Thyroid gland (tissue), 4 donors: Measurements from ENCODE around the gene NFIX. TPM values are rescaled to one million over a fixed set of nuclear protein-coding genes. Genes with fewer than 3 reads are reported as not detected.
A peak's percentile ranks its signal among the peaks of the same experiment; 100 is the strongest.

ENCODE experiments used
- DNase-seq, 2 donors: peaks; one replicate each; pipeline ENCODE4 v3.0.0-alpha.2; 2019
- H3K27ac ChIP-seq, 3 donors: fragments of 200-600 bp; sonication (generic); 1 replicate in 2 of 3; 2 replicates in 1 of 3; pipeline ENCODE4 v1.5.1; 2016 to 2019; ENCODE audit warnings: mild to moderate bottlenecking in 1 of 3, moderate library complexity in 1 of 3
- H3K27me3 ChIP-seq: fragments of 200-600 bp; sonication (generic); one replicate; pipeline ENCODE4 v1.5.1; 2019
- H3K36me3 ChIP-seq, 2 donors: fragments of 200-600 bp; sonication (generic); one replicate each; pipeline ENCODE4 v1.5.1; 2016 to 2019
- H3K4me1 ChIP-seq, 2 donors: fragments of 200-600 bp; sonication (generic); one replicate each; pipeline ENCODE4 v1.5.1; 2017 to 2019
- H3K4me3 ChIP-seq, 3 donors: fragments of 200-600 bp; sonication (generic); replicated peaks in 1 of 3; 1 replicate in 2 of 3; 2 replicates in 1 of 3; pipeline ENCODE4 v1.5.1; 2016; ENCODE audit warnings: mild to moderate bottlenecking in 1 of 3
- H3K9me3 ChIP-seq: fragments of 200-600 bp; sonication (generic); one replicate; pipeline ENCODE4 v1.5.1; 2017
- CTCF ChIP-seq, 6 experiments: fragments of 200-600 bp in 3 of 6; fragments of 450-650 bp in 3 of 6; sonication (generic) in 3 of 6; IDR thresholded peaks; one replicate each; pipeline ENCODE4 v1.5.1; 2016 to 2019; ENCODE audit warnings: antibody characterized with exemption in 6 of 6, mild to moderate bottlenecking in 2 of 6, inconsistent platforms in 1 of 6, moderate library complexity in 1 of 6
- POLR2A ChIP-seq, 2 donors: fragments of 450-650 bp; IDR thresholded peaks; one replicate each; pipeline ENCODE4 v1.6.1; 2017; ENCODE audit warnings: antibody characterized with exemption in 2 of 2, mild to moderate bottlenecking in 2 of 2, moderate library complexity in 1 of 2
- WGBS, 2 donors: methylation state at CpG; one replicate each; pipeline ENCODE4 v1.1.5; 2017; 5-methylcytosine and 5-hydroxymethylcytosine counted together
- intact Hi-C: fragments of 100-400 bp; cut with DNase I; formaldehyde crosslinking; loops from one replicate; pipeline ENCODE4 v1.15.1; 2023
- total RNA-seq, 4 donors: library from RNA; depleted of rRNA; stranded (reverse); fragments of >200 nt; gene quantifications; one replicate each; pipeline ENCODE4 v1.2.3, GENCODE V29; 2016

NFIX gene
- total RNA-seq, 4 donors from 2014 or later: 38.8 to 70.2 (median 62.4) TPM

- intact Hi-C loops: no loop called here
- Histone ChIP-seq H3K36me3 (no peaks in the 10 kb centered on the region), H3K27ac (peak overlapping the region in 1 of 3 donors; percentile 3), H3K4me1 (peaks cover 6 to 26% of the 10 kb centered on the region in 2 donors), H3K9me3 (no peaks in the 10 kb centered on the region), H3K4me3 (no peak overlapping the region), H3K27me3 (no peaks in the 10 kb centered on the region)
- 44 to 58% methylated on average over 4 to 5 of the region's 6 CpGs for WGBS, 2 donors
- no peak for TF ChIP-seq CTCF (IDR thresholded peaks at IDR 0.05)
- no peak for TF ChIP-seq POLR2A (IDR thresholded peaks at IDR 0.05)
- peak; percentile 37 to 47 for DNase-seq
Measured at GRCh38 chr19:13068085-13068846, 73.0 kb downstream of the NFIX start.

GRCh38 chr19:13069415-13070359, 74.4 kb downstream of the NFIX start:
- peak overlapping the region in 2 of 3 donors; percentile 44 to 48 for H3K27ac ChIP-seq
- no peaks in the 10 kb centered on the region for H3K27me3 ChIP-seq
- H3K9me3 ChIP-seq: no peaks in the 10 kb centered on the region
- peaks cover 6 to 16% of the 10 kb centered on the region in 2 donors for H3K4me1 ChIP-seq
- H3K36me3 ChIP-seq: peaks cover 0 to 6% of the 10 kb centered on the region in 2 donors
- DNase-seq: no peak
- no peak overlapping the region for H3K4me3 ChIP-seq
- TF ChIP-seq CTCF (IDR thresholded peaks at IDR 0.05) (no peak), POLR2A (IDR thresholded peaks at IDR 0.05) (no peak)
- 68 to 78% methylated on average over 14 to 15 of the region's 20 CpGs for WGBS, 2 donors
- intact Hi-C loops: no loop called here

- TF ChIP-seq POLR2A (IDR thresholded peaks at IDR 0.05): no peak
- TF ChIP-seq CTCF (IDR thresholded peaks at IDR 0.05): no peak
- H3K27me3 ChIP-seq: no peaks in the 10 kb centered on the region
- 86 to 92% methylated on average over 23 to 25 of the region's 32 CpGs for WGBS, 2 donors
- H3K4me1 ChIP-seq: peaks cover 6 to 16% of the 10 kb centered on the region in 2 donors
- peaks cover 0 to 6% of the 10 kb centered on the region in 2 donors for H3K36me3 ChIP-seq
- no peak for DNase-seq
- H3K9me3 ChIP-seq: no peaks in the 10 kb centered on the region
- peak overlapping the region in 2 of 3 donors; percentile 44 to 48 for H3K27ac ChIP-seq
- intact Hi-C loops: no loop called here
- H3K4me3 ChIP-seq: no peak overlapping the region
Measured at GRCh38 chr19:13070425-13071140, 75.3 kb downstream of the NFIX start.

- no peaks in the 10 kb centered on the region for H3K9me3 ChIP-seq
- no peak for TF ChIP-seq CTCF (IDR thresholded peaks at IDR 0.05)
- TF ChIP-seq POLR2A (IDR thresholded peaks at IDR 0.05): no peak
- H3K27ac ChIP-seq: no peak overlapping the region
- H3K36me3 ChIP-seq: peaks cover 0 to 6% of the 10 kb centered on the region in 2 donors
- H3K4me3 ChIP-seq: no peak overlapping the region
- DNase-seq: no peak
- peaks cover 6 to 16% of the 10 kb centered on the region in 2 donors for H3K4me1 ChIP-seq
- no peaks in the 10 kb centered on the region for H3K27me3 ChIP-seq
- intact Hi-C loops: no loop called here
- 80 to 81% methylated on average over 8 to 9 of the region's 9 CpGs for WGBS, 2 donors
Measured at GRCh38 chr19:13071444-13072187, 76.3 kb downstream of the NFIX start.
